Mesodermal cell (in vitro differentiated cells): ENCODE measurements around the gene IL7R.

Source experiments
- H3K27ac ChIP-seq: 2 replicates; pipeline ENCODE4 v1.7.0; 2013; ENCODE audit warnings: mild to moderate bottlenecking, low read depth, low read length, moderate library complexity; ENCODE audit not compliant: severe bottlenecking
- H3K36me3 ChIP-seq: 2 replicates; pipeline ENCODE4 v1.7.1; 2013; ENCODE audit warnings: mild to moderate bottlenecking, low read length, moderate library complexity; ENCODE audit not compliant: control insufficient read depth, insufficient read depth
- H3K4me1 ChIP-seq: one replicate; pipeline ENCODE4 v1.7.1; 2013; ENCODE audit warnings: mild to moderate bottlenecking, low read length; ENCODE audit not compliant: insufficient read depth, control insufficient read depth, poor library complexity, severe bottlenecking
- H3K4me3 ChIP-seq: 2 replicates; pipeline ENCODE4 v1.7.0; 2013; ENCODE audit warnings: low read length, control low read depth, mild to moderate bottlenecking; ENCODE audit not compliant: insufficient read depth, poor library complexity, severe bottlenecking; ENCODE audit errors: extremely low read depth
- H3K9me3 ChIP-seq: 2 replicates; pipeline ENCODE4 v1.7.1; 2013; ENCODE audit warnings: mild to moderate bottlenecking, low read length, moderate library complexity; ENCODE audit not compliant: control insufficient read depth
- WGBS, 2 experiments: methylation state at CpG; one replicate each; pipeline ENCODE4 v1.1.5; 2013; ENCODE audit warnings: missing lambda C conversion rate in 2 of 2; ENCODE audit not compliant: insufficient coverage in 2 of 2; 5-methylcytosine and 5-hydroxymethylcytosine counted together

IL7R gene

DNA sequence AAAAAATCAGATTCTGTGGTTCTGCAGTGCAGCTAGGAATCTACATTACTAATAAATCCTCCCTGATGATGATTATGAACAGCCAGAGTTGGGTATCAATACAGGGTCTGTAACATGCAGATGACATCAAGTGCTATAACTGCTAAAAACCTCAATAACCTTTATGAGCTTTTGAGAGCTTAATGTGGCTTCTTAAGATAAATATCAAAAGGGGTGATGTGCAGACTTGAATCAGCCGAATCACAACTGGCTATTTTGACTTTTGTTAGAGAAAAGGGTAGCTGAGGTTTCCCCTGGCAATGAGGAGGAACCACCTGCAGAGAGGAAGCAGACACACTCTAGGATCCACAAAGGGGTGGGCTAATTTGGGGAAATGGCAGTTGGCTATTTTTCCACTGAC, 51.5 kb downstream of the IL7R start:
- peaks cover 7% of the 10 kb centered on the region for H3K9me3 ChIP-seq
- H3K4me3 ChIP-seq: no peak overlapping the region
- no peaks in the 10 kb centered on the region for H3K36me3 ChIP-seq
- H3K27ac ChIP-seq: peak overlapping the region; percentile 5
- WGBS, 2 experiments: 36 to 57% methylated on average over 1 of the region's 1 CpG
- no peaks in the 10 kb centered on the region for H3K4me1 ChIP-seq

DNA sequence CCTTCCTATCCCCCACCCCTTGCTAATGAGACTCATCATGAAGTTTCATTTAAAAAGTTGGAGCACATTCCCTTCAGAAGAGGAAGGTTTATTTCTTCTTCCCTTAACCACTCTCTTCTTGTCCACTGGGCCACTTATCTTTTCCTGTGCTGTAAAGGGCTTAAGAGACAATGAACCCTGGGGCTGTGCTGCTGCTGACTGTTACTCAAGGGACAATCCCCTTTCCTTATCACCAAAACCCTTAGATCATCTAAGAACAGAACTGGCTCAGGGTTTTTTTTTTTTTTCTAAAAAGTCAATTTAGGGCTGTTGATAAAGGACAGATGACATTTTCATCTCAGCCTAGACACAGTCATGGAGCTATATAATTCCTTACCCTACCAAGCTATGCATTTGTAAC, 52.1 kb downstream of the IL7R start:
- Histone ChIP-seq H3K4me1 (no peaks in the 10 kb centered on the region), H3K36me3 (no peaks in the 10 kb centered on the region), H3K27ac (peak overlapping the region; percentile 5), H3K9me3 (peaks cover 7% of the 10 kb centered on the region), H3K4me3 (no peak overlapping the region)

DNA sequence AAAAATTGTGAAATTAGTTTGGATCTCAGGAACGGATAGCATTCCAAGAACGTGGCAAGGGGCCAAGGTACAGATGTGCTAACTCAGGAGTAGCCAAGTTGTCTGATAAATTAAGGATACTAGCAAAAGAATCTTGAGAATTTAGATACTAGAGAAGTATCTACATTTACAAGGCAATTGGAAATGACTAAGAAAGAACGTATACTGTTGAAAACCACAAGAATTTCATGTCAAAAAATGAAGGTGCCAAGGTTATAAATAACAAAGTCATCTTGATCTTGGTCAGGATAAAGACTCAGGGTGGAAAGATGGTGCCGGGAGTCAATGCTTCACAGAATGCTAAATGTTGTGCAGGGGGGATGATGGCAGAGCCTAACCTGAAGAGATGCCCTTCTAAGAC, 62.5 kb downstream of the IL7R start:
- Histone ChIP-seq H3K36me3 (no peaks in the 10 kb centered on the region), H3K27ac (no peak overlapping the region), H3K4me1 (no peaks in the 10 kb centered on the region), H3K4me3 (no peak overlapping the region), H3K9me3 (no peaks in the 10 kb centered on the region)
- WGBS, 2 experiments: 75 to 100% methylated on average over 1 to 3 of the region's 4 CpGs

DNA sequence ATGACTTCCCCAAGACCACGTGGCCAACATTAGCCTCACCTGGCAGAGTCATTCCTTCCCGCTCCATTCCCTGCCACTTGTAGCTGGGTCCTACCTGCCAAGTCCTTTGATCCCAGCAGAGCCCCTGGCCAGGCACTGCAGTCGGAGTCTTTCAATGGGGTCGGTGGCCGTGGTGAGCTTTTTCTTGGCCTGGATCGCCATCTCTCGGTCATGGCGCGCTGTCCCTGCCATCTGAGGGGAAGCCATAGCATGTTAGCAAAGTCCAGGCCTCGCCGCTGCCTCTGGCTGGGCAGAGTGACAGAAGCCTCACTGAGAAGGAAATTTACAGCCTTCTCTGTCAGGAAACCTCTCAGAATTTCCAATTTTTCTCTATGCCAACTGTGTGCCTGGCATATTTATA, 64.2 kb downstream of the IL7R start:
- H3K4me1 ChIP-seq: no peaks in the 10 kb centered on the region
- 69% methylated on average over 11 of the region's 11 CpGs for WGBS, 2 experiments
- no peaks in the 10 kb centered on the region for H3K9me3 ChIP-seq
- H3K36me3 ChIP-seq: no peaks in the 10 kb centered on the region
- no peak overlapping the region for H3K4me3 ChIP-seq
- H3K27ac ChIP-seq: no peak overlapping the region

- Histone ChIP-seq H3K4me1 (no peaks in the 10 kb centered on the region), H3K9me3 (no peaks in the 10 kb centered on the region), H3K36me3 (no peaks in the 10 kb centered on the region), H3K4me3 (no peak overlapping the region), H3K27ac (no peak overlapping the region)
- 82 to 90% methylated on average over 4 to 5 of the region's 5 CpGs for WGBS, 2 experiments
Measured at GRCh38 chr5:35921930-35922329, 65.2 kb downstream of the IL7R start.

GRCh38 chr5:35922468-35922867, 65.8 kb downstream of the IL7R start:
- no peaks in the 10 kb centered on the region for H3K9me3 ChIP-seq
- H3K4me3 ChIP-seq: no peak overlapping the region
- H3K36me3 ChIP-seq: no peaks in the 10 kb centered on the region
- no peak overlapping the region for H3K27ac ChIP-seq
- no peaks in the 10 kb centered on the region for H3K4me1 ChIP-seq
- 83 to 84% methylated on average over 6 to 7 of the region's 7 CpGs for WGBS, 2 experiments

DNA sequence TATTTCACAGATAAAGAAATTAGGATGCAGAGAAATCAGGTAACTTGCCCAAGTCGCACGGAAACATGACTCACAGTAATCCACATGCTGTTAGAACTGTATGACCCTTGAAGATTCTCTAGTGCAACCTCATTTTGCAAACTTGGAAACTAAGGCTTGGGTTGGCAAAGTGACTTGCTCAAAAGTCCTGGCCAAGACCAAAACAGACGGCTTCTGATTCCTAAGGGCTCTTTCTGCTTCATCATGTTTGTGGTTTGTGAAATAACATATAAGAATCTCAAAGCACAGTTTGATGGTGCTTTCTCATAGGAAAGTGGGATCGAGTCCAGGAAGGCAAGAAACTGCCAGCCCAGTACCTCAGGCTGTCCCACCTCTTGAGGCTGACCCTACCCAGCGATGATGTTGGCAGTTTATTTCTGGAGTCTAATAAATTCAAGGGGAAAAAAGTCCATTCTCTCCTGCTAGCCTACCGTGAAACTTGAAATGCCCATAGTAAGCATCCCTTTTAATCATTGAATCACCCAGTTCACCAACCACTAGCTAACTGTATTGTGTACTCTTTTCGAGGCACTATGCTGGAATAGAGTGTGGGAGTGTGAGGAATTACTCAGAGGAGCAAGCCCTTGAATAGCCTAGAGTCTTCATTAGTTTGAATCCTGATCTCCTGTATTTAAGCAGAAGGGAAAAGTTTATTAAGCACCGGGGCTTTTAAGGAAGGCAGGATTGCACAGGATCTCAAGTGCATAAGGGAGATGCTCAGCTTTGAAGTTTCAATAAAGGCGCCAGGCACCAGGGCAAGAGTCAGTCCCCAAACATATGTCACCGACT, 67.6 kb downstream of the IL7R start:
- no peak overlapping the region for H3K27ac ChIP-seq
- no peak overlapping the region for H3K4me3 ChIP-seq
- H3K9me3 ChIP-seq: no peaks in the 10 kb centered on the region
- H3K36me3 ChIP-seq: no peaks in the 10 kb centered on the region
- 44 to 63% methylated on average over 5 to 7 of the region's 10 CpGs for WGBS, 2 experiments
- H3K4me1 ChIP-seq: no peaks in the 10 kb centered on the region

DNA sequence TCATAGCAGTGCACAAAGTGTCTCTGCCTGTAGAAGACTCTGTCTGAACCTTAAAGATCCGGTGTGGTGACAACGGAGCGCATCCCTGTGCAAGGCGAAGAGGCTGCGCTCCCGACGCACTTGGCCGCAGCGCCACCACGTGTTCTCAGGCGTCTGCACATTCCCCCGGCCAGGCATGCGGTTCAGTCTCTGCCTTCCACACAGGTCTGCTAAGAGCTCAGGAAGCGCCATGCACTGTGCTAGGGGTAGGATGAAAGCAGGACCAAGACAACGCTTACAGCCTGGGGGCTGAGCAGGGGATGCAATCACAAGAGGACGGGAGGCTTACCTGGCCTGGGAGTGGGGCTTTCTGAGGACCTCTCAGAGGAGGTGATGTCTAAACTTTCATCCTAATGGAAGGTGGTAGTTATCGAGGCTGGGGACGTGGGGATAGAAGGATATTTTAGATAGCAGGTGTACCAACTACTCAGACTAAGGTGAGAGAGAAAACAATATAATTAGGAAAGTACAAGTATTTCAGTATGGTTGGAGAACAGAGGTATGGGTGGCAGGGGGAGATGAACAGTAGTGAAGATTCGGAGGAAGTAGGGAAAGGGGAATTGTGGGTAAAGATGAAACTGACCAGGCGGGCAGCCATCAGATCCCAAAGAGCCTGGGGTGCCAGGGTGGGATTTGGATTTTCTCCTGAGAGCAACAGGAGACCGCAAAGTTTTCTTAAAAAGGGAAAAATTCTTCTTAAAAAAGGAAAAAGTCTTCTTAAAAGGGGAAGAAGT, 68.4 kb downstream of the IL7R start:
- Histone ChIP-seq H3K9me3 (no peaks in the 10 kb centered on the region), H3K4me1 (no peaks in the 10 kb centered on the region), H3K27ac (no peak overlapping the region), H3K4me3 (no peak overlapping the region), H3K36me3 (no peaks in the 10 kb centered on the region)
- WGBS, 2 experiments: 20 to 35% methylated on average over 13 to 20 of the region's 21 CpGs

DNA sequence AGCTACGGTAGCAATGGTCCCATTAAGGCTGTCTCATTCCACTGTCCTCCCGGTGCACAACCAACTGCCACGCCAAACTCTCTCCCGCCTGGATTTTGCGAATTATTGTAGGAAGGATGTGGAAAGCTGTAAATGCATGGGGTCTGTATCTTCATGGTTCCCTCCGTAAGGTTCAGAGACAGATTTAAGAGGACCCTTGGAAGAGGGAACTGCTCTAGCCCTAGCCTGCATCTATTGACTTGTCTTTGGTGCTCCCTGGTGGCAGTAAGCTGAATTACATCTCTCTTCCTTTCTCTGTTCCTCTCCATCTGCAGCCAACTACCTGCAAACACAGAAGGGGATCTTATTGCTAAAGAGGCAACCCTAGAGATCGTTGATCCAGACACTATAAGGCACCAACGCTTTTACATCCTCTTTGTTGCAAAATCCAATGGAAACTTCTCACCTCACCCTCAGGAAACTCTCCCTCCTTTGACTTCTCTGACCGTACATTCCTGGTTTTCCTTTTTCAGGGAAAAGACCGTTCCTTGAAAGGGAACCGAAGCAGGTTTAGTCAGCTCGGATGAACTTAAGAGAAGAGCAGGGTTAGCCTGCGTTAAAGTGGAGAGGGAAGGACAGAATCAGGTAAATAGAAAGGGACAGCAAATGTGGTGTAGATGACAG, 69.8 kb downstream of the IL7R start:
- 48 to 54% methylated on average over 11 to 12 of the region's 13 CpGs for WGBS, 2 experiments
- H3K4me1 ChIP-seq: no peaks in the 10 kb centered on the region
- no peaks in the 10 kb centered on the region for H3K9me3 ChIP-seq
- no peak overlapping the region for H3K4me3 ChIP-seq
- no peak overlapping the region for H3K27ac ChIP-seq
- H3K36me3 ChIP-seq: no peaks in the 10 kb centered on the region
